ENCODE data around the gene GPX3. TPM values are rescaled to one million over a fixed set of nuclear protein-coding genes. Genes with fewer than 3 reads are reported as not detected.
A peak's percentile ranks its signal among the peaks of the same experiment; 100 is the strongest.

Gene GPX3
- total RNA-seq, 1 donor from 2014 or later = 1,259 TPM

DNA sequence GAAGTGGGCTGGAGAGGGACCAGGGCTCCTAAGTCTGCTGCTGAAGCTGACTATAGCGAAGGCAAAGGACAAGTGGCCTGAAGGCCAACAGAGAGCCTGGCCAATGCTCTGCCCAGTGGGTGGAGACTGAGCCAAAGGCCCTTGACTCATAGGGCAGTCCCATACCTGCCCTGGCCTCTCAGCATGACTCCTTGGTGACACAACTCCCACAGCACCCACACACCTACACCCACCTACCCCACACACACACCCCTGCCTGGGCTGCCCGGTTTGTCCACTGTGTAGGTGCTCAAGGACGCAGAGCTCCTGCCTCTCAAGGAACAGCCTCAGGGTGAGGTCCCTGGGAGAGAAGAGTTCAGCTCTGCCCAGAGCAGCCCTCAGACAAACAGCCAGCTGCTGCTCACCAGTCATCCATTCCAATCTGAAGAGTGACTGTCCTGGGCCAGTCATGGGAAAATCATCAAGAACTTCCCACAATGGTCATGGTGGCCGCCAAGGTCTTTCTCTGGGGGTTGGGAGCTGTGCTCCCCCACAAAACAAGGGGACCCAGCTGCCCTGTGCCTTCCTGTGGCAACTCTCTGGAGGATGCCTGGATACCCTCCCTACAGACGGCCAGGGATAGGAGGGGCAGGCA, 55.4 kb downstream of the GPX3 start:
- peak overlapping the region; percentile 52 for H3K27ac ChIP-seq
- ATAC-seq (peak; percentile 88), DNase-seq (peak; percentile 85)

DNA sequence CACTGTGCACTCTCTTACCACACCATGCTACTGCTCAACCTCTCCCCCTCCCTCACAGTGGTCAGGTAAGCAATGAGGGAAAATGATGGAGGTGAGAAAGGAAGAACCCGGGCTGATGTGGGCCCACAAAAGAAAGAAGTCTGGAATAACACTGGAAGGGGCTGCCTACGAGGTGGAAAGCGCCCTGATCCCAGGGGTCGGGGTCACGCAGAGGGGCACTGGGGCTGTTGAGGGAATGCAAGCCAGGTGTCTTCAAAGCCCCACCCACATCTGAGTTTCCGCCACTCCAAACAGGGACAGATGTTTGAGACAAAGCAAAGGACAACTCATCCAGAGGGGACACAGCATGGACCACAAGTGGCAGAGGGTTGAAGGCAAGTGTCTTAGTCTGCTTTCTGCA, 56.2 kb downstream of the GPX3 start:
- peaks cover 4% of the 10 kb centered on the region for H3K36me3 ChIP-seq
- peak overlapping the region; percentile 52 for H3K27ac ChIP-seq
- DNase-seq (no peak), ATAC-seq (no peak)
- intact Hi-C loops (cut with DNase I) = no loop called here
- H3K4me1 ChIP-seq = peaks cover 63% of the 10 kb centered on the region
- TF ChIP-seq, protein P1, sequence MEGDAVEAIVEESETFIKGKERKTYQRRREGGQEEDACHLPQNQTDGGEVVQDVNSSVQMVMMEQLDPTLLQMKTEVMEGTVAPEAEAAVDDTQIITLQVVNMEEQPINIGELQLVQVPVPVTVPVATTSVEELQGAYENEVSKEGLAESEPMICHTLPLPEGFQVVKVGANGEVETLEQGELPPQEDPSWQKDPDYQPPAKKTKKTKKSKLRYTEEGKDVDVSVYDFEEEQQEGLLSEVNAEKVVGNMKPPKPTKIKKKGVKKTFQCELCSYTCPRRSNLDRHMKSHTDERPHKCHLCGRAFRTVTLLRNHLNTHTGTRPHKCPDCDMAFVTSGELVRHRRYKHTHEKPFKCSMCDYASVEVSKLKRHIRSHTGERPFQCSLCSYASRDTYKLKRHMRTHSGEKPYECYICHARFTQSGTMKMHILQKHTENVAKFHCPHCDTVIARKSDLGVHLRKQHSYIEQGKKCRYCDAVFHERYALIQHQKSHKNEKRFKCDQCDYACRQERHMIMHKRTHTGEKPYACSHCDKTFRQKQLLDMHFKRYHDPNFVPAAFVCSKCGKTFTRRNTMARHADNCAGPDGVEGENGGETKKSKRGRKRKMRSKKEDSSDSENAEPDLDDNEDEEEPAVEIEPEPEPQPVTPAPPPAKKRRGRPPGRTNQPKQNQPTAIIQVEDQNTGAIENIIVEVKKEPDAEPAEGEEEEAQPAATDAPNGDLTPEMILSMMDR (IDR thresholded peaks at IDR 0.05) = no peak
- no peak overlapping the region for H3K4me3 ChIP-seq
- H3K9me3 ChIP-seq = no peaks in the 10 kb centered on the region
- no peaks in the 10 kb centered on the region for H3K27me3 ChIP-seq

More for the DNA sequence above, 55.4 kb downstream of the GPX3 start:
- H3K36me3 ChIP-seq = peaks cover 4% of the 10 kb centered on the region
- H3K4me3 ChIP-seq = no peak overlapping the region
- H3K4me1 ChIP-seq = peaks cover 68% of the 10 kb centered on the region
- TF ChIP-seq, protein P1 (IDR thresholded peaks at IDR 0.05) = no peak
- H3K27me3 ChIP-seq = no peaks in the 10 kb centered on the region
- H3K9me3 ChIP-seq = no peaks in the 10 kb centered on the region
- intact Hi-C loops (cut with DNase I) = no loop called here

GRCh38 chr5:151077419-151077818, 57.0 kb downstream of the GPX3 start:
- TF ChIP-seq, protein P1 (IDR thresholded peaks at IDR 0.05) = no peak
- H3K27ac ChIP-seq = no peak overlapping the region
- no peak overlapping the region for H3K4me3 ChIP-seq
- no peaks in the 10 kb centered on the region for H3K27me3 ChIP-seq
- H3K9me3 ChIP-seq = no peaks in the 10 kb centered on the region
- peaks cover 63% of the 10 kb centered on the region for H3K4me1 ChIP-seq
- ATAC-seq (no peak), DNase-seq (no peak)
- H3K36me3 ChIP-seq = peaks cover 4% of the 10 kb centered on the region
- intact Hi-C loops (cut with DNase I) = no loop called here

GRCh38 chr5:151077967-151078366, 57.6 kb downstream of the GPX3 start:
- no peaks in the 10 kb centered on the region for H3K9me3 ChIP-seq
- no peak overlapping the region for H3K27ac ChIP-seq
- DNase-seq (no peak), ATAC-seq (no peak)
- peaks cover 62% of the 10 kb centered on the region for H3K4me1 ChIP-seq
- no peaks in the 10 kb centered on the region for H3K27me3 ChIP-seq
- intact Hi-C loops (cut with DNase I) = no loop called here
- H3K36me3 ChIP-seq = peaks cover 4% of the 10 kb centered on the region
- TF ChIP-seq, protein P1 (IDR thresholded peaks at IDR 0.05) = no peak
- H3K4me3 ChIP-seq = peak overlapping the region; percentile 17

Other genes starting within 250 kb of the GPX3 start
- 28.3 TPM for gene SMIM3, start 241.8 kb upstream of the GPX3 start, total RNA-seq
- gene IRGM, start 174.1 kb upstream of the GPX3 start, total RNA-seq = not detected
- gene ZNF300, start 115.6 kb upstream of the GPX3 start, total RNA-seq = 1.8 TPM
- gene TNIP1, start 60.4 kb downstream of the GPX3 start, total RNA-seq = 120 TPM
- gene ANXA6, start 137.2 kb downstream of the GPX3 start, total RNA-seq = 143 TPM
- 81.9 TPM for gene CCDC69, start 203.5 kb downstream of the GPX3 start, total RNA-seq
- 104 TPM for gene GM2A, start 232.6 kb downstream of the GPX3 start, total RNA-seq